Limb (tissue), 2 donors: Measurements from ENCODE around the gene ZNF236.

ENCODE experiments used
- DNase-seq, 2 donors: peaks; one replicate each; pipeline ENCODE4 v3.0.0-alpha.2; 2016; ENCODE audit errors: extremely low spot score in 2 of 2

Gene ZNF236

DNA sequence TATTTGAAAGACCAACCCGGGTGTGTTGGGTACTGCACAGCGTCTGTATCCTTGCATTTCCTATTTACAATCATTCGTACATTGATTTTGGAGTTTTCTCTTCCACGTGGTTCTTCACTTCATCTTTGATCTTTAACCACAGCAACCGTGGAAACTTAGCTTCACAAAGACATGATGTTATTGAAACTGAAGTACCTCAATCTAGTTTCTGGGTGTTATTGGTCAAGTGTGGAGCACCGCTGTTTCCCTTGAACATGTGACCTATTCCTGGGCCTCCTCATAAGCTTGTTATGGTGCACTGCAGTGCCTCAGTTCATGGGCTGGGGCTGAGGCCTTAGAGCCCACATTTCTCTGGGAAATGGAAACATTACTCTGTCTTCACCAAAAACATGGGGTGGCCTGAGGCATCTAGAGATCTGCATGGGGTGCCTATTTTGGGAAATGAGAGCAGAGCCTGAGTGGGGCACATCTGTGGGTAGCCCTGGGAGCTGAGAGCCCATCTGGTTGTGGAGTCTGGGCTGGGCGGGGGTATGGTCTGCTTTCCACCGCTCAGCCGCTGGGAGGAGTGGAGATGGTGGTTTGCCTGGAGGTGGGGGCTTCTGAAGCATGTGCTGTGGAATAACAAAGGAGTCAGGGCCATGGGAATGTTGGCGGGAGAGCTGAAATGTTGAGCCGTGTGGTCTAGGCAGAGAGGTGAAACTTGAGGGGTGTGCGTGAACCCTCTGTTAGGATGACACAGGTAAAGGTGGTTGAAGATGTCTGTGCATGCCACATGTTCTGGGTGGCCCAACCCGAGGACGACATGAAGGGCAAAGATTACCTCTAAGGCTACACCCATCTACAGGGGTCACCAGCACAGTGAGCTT is 37.4 kb downstream of the ZNF236 start:
- DNase-seq = no peak

DNA sequence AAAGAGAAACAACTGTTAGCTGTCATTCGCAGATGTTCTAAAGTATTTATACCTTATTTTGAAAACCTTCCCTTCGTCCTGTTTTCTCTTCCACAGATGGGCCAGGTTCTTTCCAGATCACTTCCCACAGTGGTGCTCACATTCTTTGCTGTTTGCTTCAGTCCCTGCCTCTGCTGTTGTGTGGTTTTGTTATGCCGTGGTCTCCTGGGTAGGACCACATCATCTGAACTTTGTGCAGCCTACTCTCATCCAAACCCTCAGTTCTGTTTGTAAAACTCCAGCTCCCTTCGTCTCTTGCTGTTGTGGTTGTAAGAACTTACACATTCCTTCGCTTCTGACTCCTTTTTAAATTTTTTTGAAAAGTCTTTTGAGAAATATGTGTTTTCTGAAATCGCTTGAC is 38.1 kb downstream of the ZNF236 start:
- DNase-seq = no peak

DNA sequence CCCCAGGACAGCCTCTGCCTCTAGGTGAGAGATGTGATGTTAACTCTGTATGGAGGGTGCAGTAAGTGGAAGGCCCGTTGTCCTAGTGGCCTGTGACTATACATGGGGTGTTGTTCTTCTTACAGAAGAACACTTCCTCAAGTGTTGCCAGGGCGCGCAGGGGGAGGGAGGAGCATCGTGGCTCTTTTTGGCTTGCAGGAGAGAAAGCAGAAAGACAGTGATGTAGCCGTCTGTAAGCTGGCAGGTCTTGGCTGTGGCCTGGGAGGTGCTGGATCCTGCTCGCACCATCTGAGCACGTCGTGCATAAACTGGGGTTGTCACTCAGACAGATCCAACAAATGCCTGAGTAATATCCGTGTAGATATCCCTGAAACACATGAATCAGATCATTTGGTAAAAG is 44.3 kb downstream of the ZNF236 start:
- DNase-seq = no peak

DNA sequence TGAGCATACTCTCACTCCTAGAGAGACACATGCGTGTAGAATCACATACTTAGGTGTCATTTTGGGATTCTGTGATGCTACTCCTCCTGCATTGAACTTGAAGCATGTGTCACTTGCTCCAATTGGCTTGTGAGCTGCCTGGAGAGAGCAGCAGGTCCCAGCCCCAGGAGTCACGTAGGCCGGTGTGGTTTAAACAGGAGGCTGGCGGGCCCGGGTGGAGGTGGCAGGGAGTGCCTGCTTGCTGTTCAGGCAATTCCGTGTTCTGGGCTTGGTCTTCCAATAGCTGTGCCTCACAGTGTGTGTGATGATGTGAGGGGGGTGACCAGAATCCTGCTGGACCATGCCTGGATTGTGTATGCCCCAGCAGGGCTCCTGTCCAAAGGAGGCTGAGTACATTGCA is 51.0 kb downstream of the ZNF236 start:
- DNase-seq = no peak

DNA sequence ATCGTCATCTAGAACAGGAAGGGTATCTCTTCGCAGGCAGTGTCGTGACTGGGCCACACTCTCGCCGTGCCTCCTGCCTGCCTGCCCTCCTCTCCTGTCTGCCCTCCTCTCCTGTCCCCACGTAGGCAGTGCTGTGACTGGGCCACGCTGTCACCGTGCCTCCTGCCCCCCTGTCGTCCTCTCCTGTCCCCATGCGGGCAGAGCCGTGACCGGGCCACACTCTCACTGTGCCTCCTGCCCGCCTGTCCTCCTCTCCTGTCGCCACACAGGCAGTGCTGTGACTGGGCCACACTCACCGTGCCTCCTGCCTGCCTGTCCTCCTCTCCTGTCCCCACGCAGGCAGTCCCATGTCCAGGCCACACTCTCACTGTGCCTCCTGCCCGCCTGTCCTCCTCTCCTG is 51.4 kb downstream of the ZNF236 start:
- DNase-seq = no peak

DNA sequence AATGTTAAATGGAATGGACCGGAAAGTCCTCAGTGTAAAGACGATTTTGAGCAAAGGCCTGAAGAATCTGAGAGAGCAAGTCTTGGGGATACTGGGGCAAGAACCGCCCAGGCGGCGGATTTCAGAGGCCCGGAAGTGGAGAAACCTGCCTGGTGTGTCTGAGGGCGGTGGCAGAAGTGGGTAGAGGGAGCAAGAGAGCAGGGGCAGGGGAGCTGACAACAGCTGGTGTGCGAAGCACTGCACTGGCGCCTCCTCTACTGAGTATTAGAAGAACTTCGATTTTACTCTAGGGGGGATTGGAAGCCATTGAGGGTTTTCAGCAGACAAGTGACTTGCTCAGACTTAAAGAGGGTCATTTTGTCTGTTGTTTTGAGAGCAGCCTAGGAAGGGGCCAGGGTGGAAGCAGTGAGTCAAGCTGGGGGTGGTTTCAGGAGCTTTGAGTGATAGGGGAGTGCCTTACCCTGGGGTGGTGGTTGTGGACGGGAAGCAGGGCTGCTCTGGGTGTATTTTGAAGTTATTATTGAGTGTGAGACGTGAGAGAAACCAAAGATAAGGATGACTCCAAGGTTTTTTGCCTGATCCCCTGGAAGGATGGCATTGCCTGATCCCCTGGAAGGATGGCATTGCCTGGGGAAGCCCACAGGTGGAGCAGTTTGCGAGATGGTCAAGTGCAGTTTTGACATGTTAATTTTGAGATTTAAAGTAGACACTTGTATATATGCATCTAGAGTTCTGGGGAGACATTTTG is 52.5 kb downstream of the ZNF236 start:
- no peak for DNase-seq

DNA sequence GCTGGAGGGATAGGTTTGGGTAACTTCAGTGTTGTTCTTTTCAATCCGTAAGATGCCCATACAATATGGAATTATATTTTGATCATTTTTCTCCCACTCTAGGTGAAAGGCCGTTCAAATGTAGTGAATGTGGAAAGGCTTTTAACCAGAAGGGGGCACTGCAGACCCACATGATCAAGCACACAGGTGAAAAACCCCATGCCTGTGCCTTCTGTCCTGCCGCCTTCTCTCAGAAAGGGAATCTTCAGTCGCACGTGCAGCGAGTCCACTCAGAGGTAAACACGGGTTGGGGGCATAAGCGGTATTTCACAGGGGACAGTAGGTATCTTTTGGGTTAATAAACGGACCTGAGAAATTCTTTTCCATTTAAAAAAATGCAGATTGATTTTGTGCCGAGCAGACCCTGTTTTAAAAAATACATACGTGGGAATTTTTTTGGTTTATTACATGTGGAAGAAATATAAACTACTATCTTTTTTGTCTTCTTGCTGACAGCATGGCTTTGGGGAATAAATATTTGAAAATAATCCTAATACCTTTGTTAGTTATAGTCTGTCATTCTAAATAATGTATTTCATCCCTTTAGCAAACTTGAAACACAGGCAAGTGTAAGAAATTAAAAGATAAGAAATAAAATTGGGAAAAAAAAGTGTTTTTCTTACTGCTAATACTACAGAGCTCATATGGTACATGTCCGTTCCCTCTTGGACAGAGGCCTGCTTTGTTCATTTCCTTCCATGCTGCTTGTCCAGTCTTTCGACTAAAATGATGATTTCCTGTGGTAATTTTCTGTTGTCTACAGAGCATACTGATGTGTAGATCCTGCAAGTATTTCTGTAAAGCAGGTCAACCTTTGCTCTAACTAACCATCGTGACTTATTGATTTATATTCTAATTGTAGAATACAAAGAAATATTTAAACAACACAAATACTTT is 53.3 kb downstream of the ZNF236 start:
- peak in 1 of 2 donors; percentile 67 for DNase-seq

DNA sequence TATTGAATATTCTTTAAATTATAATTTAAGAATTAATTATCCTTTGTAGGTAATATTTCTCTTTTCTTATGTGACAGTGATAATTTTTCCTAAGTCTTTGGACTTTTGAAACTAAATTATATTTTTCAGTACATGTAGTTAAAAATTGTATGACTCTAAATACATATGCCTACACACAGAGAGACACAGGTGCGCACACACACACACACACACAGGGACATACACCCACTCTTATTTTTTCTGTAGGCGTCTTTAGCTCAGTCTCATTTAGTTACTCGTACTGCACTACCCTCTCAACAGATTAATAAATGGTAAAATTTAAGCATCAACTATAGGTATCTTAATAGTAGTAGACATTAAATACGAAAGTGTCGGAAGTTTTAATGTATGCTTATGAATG is 56.1 kb downstream of the ZNF236 start:
- no peak for DNase-seq

DNA sequence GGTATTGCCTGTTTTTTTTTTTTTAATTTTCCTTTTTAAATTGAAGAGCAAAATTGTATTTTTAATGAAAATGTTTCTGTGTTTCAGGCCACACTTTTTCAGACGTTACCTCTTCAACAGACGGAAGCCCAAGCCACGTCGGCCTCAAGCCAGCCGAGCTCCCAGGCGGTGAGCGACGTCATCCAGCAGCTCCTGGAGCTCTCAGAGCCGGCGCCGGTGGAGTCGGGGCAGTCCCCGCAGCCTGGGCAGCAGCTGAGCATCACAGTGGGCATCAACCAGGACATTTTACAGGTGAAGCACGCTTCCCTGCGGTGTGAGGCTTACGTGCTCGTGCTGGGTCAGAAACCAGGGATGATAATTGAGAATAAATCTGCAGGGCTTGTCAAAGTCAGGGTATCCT is 57.7 kb downstream of the ZNF236 start:
- DNase-seq = no peak

DNA sequence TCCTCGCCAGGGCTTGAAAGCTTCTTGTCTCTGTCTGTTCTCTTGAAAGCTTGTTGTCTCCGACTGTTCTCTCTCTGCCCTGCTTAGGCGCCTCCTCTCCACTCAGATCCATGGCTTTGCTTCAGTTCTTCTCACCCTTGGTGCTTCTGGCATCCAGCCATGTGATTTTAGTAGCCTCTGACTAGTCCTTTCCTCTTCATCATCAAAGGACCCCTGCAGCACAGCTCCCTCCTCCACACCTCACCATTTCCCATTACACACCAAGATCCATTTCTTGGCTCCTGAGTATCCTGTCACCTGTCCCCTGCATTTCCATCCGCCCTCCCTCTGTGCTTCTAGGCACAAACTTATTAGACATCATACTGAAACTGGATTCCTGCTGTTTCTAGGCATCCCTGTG is 59.4 kb downstream of the ZNF236 start:
- DNase-seq = no peak

DNA sequence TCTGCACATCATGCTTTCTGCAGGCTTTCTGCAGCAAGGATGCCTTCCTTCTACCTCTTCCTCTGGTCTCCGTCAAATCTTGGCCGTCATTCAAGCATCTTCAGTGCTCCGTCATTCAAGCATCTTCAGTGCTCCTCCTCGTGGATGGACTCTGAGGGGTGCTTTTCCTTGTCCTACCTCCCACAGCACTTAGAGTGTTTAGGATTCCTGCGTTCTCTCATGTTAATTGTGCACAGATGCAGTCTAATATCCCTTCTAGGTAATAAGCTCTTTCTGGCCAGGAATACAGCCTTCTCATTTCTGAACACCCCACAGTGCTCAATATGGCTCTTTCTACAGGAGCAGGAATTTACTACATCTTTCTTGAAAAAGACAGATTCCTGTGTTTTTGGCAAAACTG is 59.8 kb downstream of the ZNF236 start:
- no peak for DNase-seq

DNA sequence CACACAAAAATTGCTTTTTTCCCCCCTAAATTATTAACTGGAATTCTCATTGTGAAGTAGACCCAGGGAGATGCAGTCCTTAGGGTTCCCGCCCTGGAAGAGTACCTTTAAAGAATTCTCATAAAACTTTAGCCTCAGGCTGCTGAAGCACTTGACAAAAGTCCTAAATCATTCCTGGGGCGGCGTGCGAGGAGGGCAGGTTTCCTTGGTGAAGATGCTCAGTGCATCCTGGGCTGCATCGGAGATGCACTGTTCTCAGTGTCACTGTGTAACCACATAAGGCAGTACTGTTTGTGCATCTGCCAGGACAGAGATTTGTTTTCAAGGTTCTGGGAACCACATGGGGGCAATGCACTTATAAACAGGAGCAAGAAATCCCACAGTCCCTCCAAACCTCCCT is 62.6 kb downstream of the ZNF236 start:
- DNase-seq = no peak

DNA sequence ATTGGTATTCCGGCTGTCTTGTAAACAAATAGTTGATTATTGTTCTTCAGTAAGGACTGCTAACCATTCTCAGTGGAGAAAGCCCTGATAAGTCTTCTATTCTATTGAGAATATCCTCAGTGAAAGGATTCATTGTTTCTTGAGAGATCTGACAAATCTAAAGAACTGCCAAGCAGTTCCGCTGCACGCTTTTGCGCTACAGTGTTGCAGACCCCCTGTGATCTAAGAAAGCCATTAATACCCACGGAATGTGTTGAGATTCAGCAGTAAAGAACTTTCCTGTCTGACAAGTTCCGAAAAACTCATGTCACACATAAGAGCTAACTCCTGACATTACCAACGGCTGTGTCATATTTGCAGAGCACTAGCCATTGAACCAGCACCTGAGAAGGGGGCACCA is 63.8 kb downstream of the ZNF236 start:
- no peak for DNase-seq

DNA sequence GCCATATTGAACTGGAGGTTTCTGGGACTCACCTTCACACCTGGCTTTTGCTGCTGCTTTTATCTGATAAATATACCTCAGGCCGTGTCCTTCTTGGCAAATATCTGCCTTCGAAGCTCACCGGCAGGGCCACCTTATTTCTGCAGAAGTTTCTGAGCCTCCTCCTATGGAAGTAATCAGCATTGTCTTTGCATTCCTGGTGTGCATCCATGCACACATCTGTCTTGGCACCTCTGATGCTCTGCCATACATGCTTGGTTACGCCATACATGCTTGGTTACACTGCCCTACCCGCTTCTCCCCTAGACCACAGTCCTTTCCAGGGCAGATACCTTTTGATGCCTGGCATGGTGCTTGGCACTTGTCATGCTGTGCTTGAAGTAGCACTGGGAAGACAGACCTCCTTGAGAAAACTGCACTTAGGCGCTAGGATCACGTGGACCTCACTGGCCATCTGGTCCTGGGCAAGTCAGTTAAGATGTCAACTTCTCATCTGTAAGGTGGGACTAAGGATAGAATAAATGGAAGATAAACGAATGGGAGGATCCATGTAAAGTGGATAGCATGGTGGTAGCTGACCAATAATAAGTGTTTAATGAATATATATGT is 66.8 kb downstream of the ZNF236 start:
- no peak for DNase-seq

DNA sequence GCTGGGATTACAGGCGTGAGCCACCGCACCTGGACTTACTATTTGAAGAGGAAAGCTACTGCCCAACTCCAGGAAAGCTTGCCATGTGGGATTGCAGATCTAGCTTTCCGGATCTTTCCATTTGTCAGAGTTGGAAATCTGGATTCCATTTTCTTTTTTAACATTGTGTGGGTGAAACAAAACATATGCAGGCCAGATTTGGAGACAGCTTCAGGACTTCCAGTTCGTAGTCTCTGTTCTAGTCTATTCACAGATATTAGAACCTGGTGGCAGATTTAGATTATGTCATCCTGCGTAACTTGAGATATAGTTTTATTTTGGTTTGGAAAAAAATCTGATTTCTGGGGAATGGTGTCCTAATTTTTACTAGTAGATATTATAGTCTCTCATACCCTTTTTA is 70.5 kb downstream of the ZNF236 start:
- peak in 1 of 2 donors; percentile 2 for DNase-seq

DNA sequence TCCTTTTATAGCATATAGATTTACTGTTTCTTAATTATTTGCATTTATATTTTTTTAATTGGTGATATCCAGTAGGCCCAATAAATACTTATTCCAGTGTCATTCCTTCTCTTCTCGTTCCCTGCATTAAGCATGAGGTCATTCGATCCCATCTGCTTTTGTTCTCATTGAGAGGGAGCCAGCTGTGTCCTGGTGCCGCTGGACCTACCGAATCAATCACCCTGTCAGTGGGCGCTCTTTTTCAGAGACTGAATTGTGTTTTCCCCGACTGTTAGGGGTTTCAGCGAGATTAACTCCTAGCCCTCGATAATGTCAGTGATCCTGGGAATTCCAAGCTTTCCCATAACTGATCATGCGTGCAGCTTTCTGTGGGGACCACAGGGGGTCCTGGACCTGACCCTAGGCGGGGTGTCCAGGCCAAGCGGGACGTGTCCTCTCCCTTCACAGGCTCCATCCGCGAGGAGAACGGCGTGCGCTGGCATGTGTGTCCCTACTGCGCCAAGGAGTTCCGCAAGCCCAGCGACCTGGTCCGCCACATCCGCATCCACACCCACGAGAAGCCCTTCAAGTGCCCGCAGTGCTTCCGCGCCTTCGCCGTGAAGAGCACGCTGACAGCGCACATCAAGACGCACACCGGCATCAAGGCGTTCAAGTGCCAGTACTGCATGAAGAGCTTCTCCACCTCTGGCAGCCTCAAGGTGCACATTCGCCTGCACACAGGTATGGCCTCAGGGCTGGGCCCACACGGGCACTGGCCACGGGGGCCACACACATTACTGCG is 72.4 kb downstream of the ZNF236 start:
- no peak for DNase-seq

DNA sequence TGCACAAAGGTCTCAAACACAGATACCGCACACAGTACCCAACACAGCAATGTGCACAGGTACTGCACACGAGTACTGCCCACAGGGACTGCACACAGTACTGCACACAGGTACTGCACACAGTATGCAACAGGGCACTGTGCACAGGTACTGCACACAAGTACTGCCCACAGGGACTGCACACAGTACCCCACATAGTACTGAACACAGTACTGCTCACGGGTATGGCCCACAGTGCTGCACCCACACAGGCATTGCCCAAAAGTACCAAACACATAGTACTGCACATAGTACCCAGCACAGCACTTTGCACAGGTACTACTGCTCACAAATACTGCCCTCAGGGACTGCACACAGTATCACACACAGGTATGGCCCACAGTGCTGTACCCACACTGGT is 73.1 kb downstream of the ZNF236 start:
- DNase-seq = no peak

DNA sequence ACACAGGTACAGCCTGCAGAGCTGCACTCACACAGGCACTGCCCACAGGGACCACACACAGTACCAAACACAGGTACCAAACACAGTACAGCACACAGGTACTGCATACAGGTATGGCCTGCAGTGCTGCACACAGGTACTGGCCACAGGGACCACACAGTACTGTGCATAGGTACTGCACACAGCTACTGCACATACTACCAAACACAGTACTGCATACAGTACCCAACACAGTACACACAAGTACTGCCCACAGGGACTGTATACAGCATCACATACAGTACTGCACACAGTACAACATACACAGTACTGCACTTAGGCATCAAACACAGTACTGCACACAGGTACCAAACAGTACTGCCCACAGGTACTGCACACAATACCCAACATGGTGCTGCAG is 74.3 kb downstream of the ZNF236 start:
- DNase-seq = no peak

DNA sequence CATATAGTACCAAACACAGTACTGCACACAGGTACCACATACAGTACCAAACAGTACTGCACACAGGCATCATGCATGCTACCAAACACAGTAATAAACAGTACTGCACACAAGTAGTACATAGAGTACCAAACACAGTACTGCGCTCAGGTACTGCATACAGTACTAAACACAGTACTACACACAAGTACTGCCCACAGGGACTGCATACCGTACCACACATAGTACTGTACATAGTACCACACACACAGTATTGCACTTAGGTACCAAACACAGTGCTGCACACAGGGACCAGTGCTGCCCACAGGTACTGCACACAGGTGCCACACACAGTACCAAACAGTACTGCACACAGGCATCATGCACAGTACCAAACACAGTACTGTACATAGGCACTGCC is 74.9 kb downstream of the ZNF236 start:
- DNase-seq = no peak

DNA sequence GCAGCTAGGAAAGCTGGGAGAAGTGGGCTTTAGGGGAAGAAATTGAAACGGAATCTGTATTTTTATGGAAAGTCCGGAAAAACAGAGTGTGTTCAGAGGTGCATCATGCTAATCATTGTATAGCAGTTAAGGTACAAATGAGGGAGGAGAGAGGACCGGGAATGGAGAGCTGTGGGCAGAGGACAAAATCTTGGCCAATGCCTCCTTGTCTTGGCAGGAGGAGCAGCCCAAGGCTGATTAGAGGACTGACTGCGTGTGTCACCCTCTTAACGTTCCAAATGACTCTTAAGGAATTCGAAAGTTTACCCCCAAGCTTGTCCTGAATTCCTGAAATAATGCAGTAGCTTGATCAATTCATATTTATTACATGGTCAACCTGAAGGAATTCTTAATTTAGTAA is 81.0 kb downstream of the ZNF236 start:
- DNase-seq = no peak

DNA sequence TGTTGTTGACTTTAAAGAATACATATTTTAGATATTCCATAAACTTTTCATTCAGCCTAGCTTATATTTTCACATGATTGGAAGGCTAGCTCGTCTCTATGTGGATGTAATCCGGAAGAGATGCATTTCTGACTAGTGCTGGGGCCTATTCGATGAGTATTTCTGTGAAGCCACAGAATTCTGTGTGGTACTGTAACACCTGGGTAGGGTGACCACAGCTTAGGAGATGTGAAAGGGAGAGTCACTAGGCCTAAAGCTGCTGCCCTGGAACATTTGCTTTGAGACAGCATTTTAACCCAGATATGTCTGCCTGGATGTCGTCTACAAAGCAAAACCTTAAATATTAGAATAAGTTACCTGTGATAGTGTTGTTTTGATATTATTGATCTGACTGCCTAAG is 83.5 kb downstream of the ZNF236 start:
- no peak for DNase-seq
